CD1c-positive myeloid dendritic cell (primary cell): Measurements from ENCODE around the gene TLR7.
A peak's percentile ranks its signal among the peaks of the same experiment; 100 is the strongest.

Experiments
- DNase-seq: peaks from one replicate; pipeline ENCODE4 v3.0.0-alpha.2; 2016; ENCODE audit errors: extremely low spot score

The TLR7 gene

GRCh38 chrX:12891171-12891570 is 24.3 kb downstream of the TLR7 start:
- DNase-seq: peak; percentile 54

GRCh38 chrX:12891915-12892506 is 25.1 kb downstream of the TLR7 start:
- no peak for DNase-seq

- DNase-seq: no peak
These were observed 25.8 kb downstream of the TLR7 start for GRCh38 chrX:12892716-12893115.

- DNase-seq: peak; percentile 51
These were observed 27.5 kb downstream of the TLR7 start for GRCh38 chrX:12894074-12895030.

GRCh38 chrX:12895866-12896265 is 29.0 kb downstream of the TLR7 start:
- DNase-seq: peak; percentile 8

GRCh38 chrX:12896935-12897334 is 30.1 kb downstream of the TLR7 start:
- peak; percentile 59 for DNase-seq

- no peak for DNase-seq
These were observed 31.2 kb downstream of the TLR7 start for GRCh38 chrX:12898073-12898472.

- DNase-seq: no peak
These were observed 32.6 kb downstream of the TLR7 start for GRCh38 chrX:12899506-12899905.

GRCh38 chrX:12901486-12901885 is 34.6 kb downstream of the TLR7 start:
- peak; percentile 49 for DNase-seq

- no peak for DNase-seq
These were observed 36.8 kb downstream of the TLR7 start for GRCh38 chrX:12903646-12904045.

GRCh38 chrX:12906046-12906761 is 39.3 kb downstream of the TLR7 start, which contains the start of gene TLR8:
Gene TLR8 (plus strand): TSS chrX:12906620. CDS start chrX:12906707, 87 bp downstream.
- peak; percentile 67 for DNase-seq

GRCh38 chrX:12910423-12911121 is 43.7 kb downstream of the TLR7 start:
- DNase-seq: peak; percentile 71

GRCh38 chrX:12911122-12911470 is 44.2 kb downstream of the TLR7 start:
- no peak for DNase-seq

- DNase-seq: no peak
These were observed 46.1 kb downstream of the TLR7 start for GRCh38 chrX:12912791-12913482.

GRCh38 chrX:12917753-12918152 is 50.9 kb downstream of the TLR7 start:
- no peak for DNase-seq

GRCh38 chrX:12919051-12919450 is 52.2 kb downstream of the TLR7 start:
- peak; percentile 59 for DNase-seq

GRCh38 chrX:12919620-12920019 is 52.7 kb downstream of the TLR7 start:
- no peak for DNase-seq

- DNase-seq: no peak
These were observed 54.1 kb downstream of the TLR7 start for GRCh38 chrX:12920990-12921389.

- DNase-seq: no peak
These were observed 55.2 kb downstream of the TLR7 start for GRCh38 chrX:12921886-12922598.

- DNase-seq: no peak
These were observed 55.7 kb downstream of the TLR7 start for GRCh38 chrX:12922599-12922919.

- DNase-seq: peak; percentile 48
These were observed 62.8 kb downstream of the TLR7 start for GRCh38 chrX:12929701-12930100.
